Bronchial epithelial cell (primary cell): ENCODE data around the gene BCDIN3D. TPM values are rescaled to one million over a fixed set of nuclear protein-coding genes. Genes with fewer than 3 reads are reported as not detected.

Source experiments
- DNase-seq: peaks from one replicate; pipeline ENCODE4 v3.0.0-alpha.2; 2010; ENCODE audit warnings: low read depth
- FAIRE-seq: peaks from 2 replicates; lab custom pipeline; 2011; peaks lifted over from hg19 to GRCh38; lab: Jason Lieb, UNC
- H3K27me3 ChIP-seq: 2 replicates; pipeline ENCODE4 v1.5.1; 2011; ENCODE audit warnings: low read length; ENCODE audit not compliant: control insufficient read depth, insufficient read depth
- H3K36me3 ChIP-seq: 2 replicates; pipeline ENCODE4 v1.5.1; 2011; ENCODE audit warnings: low read length; ENCODE audit not compliant: control insufficient read depth, insufficient read depth
- H3K4me3 ChIP-seq: 2 replicates; pipeline ENCODE4 v1.5.1; 2011; ENCODE audit warnings: mild to moderate bottlenecking, low read depth, low read length, control low read depth
- CTCF ChIP-seq: IDR thresholded peaks from 2 replicates; pipeline ENCODE4 v1.5.1; 2011; ENCODE audit warnings: mild to moderate bottlenecking, moderate library complexity, low read length, control low read depth, inconsistent platforms; ENCODE audit not compliant: insufficient read depth, severe bottlenecking
- total RNA-seq: library from RNA; depleted of rRNA; stranded (reverse); fragments of >200 nt; gene quantifications from 2 replicates; pipeline ENCODE4 v1.2.1, GENCODE V29; 2014

BCDIN3D gene
- total RNA-seq, 1 donor from 2014 or later, result 7.4 TPM

GRCh38 chr12:49827051-49827400, 15.9 kb downstream of the BCDIN3D start:
- no peak for FAIRE-seq
- no peak for TF ChIP-seq CTCF

GRCh38 chr12:49825971-49826421, 16.9 kb downstream of the BCDIN3D start:
- H3K4me3 ChIP-seq, result no peak overlapping the region
- H3K36me3 ChIP-seq, result no peaks in the 10 kb centered on the region
- FAIRE-seq, result peak; percentile 86
- peak; percentile 61 for DNase-seq
- H3K27me3 ChIP-seq, result no peaks in the 10 kb centered on the region
- no peak for TF ChIP-seq CTCF

More at GRCh38 chr12:49827051-49827400, 15.9 kb downstream of the BCDIN3D start:
- Histone ChIP-seq H3K4me3 (peak overlapping the region; percentile 78), H3K27me3 (no peaks in the 10 kb centered on the region), H3K36me3 (no peaks in the 10 kb centered on the region)
- DNase-seq, result no peak

GRCh38 chr12:49825360-49825970, 17.4 kb downstream of the BCDIN3D start:
- no peaks in the 10 kb centered on the region for H3K36me3 ChIP-seq
- H3K4me3 ChIP-seq, result no peak overlapping the region
- no peak for FAIRE-seq
- H3K27me3 ChIP-seq, result no peaks in the 10 kb centered on the region
- DNase-seq, result peak; percentile 61
- TF ChIP-seq CTCF, result no peak

- Histone ChIP-seq H3K27me3 (no peaks in the 10 kb centered on the region), H3K36me3 (no peaks in the 10 kb centered on the region), H3K4me3 (no peak overlapping the region)
- FAIRE-seq, result no peak
- peak; percentile 61 for DNase-seq
- TF ChIP-seq CTCF, result no peak
These were observed 18.0 kb downstream of the BCDIN3D start for GRCh38 chr12:49824895-49825294.

- DNase-seq (no peak), FAIRE-seq (no peak)
- no peak for TF ChIP-seq CTCF
- Histone ChIP-seq H3K27me3 (no peaks in the 10 kb centered on the region), H3K36me3 (no peaks in the 10 kb centered on the region), H3K4me3 (no peak overlapping the region)
These were observed 18.5 kb downstream of the BCDIN3D start for GRCh38 chr12:49824416-49824815.

GRCh38 chr12:49823951-49824350, 19.0 kb downstream of the BCDIN3D start:
- DNase-seq, result no peak
- TF ChIP-seq CTCF, result no peak
- no peaks in the 10 kb centered on the region for H3K36me3 ChIP-seq
- no peak overlapping the region for H3K4me3 ChIP-seq
- H3K27me3 ChIP-seq, result no peaks in the 10 kb centered on the region
- no peak for FAIRE-seq
